ENCODE results near the gene SUMF1. TPM values are rescaled to one million over a fixed set of nuclear protein-coding genes. Genes with fewer than 3 reads are reported as not detected.

Gene SUMF1
- total RNA-seq, 4 donors from 2014 or later, result 17.9 to 71.3 (median 30.3) TPM

GRCh38 chr3:4407941-4408340, 59.1 kb downstream of the SUMF1 start:
- H3K4me1 ChIP-seq, result no peaks in the 10 kb centered on the region
- H3K27ac ChIP-seq, result no peak overlapping the region
- intact Hi-C loops (cut with DNase I; ENCODE audit: low total_unique reads), result no loop called here
- no peak for DNase-seq
- no peaks in the 10 kb centered on the region for H3K36me3 ChIP-seq
- H3K9me3 ChIP-seq, result no peaks in the 10 kb centered on the region
- TF ChIP-seq CTCF (IDR thresholded peaks at IDR 0.05), result no peak
- no peak for TF ChIP-seq POLR2A (IDR thresholded peaks at IDR 0.05)
- H3K4me3 ChIP-seq, result no peak overlapping the region
- no peaks in the 10 kb centered on the region for H3K27me3 ChIP-seq

GRCh38 chr3:4406746-4407568, 60.1 kb downstream of the SUMF1 start:
- no peak for DNase-seq
- intact Hi-C loops (cut with DNase I; ENCODE audit: low total_unique reads), result no loop called here
- TF ChIP-seq CTCF (IDR thresholded peaks at IDR 0.05) (no peak), POLR2A (IDR thresholded peaks at IDR 0.05) (no peak)
- Histone ChIP-seq H3K36me3 (no peaks in the 10 kb centered on the region), H3K9me3 (no peaks in the 10 kb centered on the region), H3K4me3 (no peak overlapping the region), H3K4me1 (no peaks in the 10 kb centered on the region), H3K27ac (no peak overlapping the region), H3K27me3 (no peaks in the 10 kb centered on the region)

- TF ChIP-seq CTCF (IDR thresholded peaks at IDR 0.05), result no peak
- TF ChIP-seq POLR2A (IDR thresholded peaks at IDR 0.05), result no peak
- Histone ChIP-seq H3K9me3 (no peaks in the 10 kb centered on the region), H3K4me1 (no peaks in the 10 kb centered on the region), H3K27ac (no peak overlapping the region), H3K36me3 (no peaks in the 10 kb centered on the region), H3K27me3 (no peaks in the 10 kb centered on the region), H3K4me3 (no peak overlapping the region)
- DNase-seq, result no peak
- intact Hi-C loops (cut with DNase I; ENCODE audit: low total_unique reads), result no loop called here
Measured at GRCh38 chr3:4404881-4405280, 62.2 kb downstream of the SUMF1 start.

GRCh38 chr3:4401441-4401840, 65.6 kb downstream of the SUMF1 start:
- H3K4me3 ChIP-seq, result no peak overlapping the region
- H3K27me3 ChIP-seq, result no peaks in the 10 kb centered on the region
- H3K9me3 ChIP-seq, result no peaks in the 10 kb centered on the region
- no peaks in the 10 kb centered on the region for H3K36me3 ChIP-seq
- no peaks in the 10 kb centered on the region for H3K4me1 ChIP-seq
- intact Hi-C loops (cut with DNase I; ENCODE audit: low total_unique reads), result no loop called here
- TF ChIP-seq POLR2A (IDR thresholded peaks at IDR 0.05) (no peak), CTCF (IDR thresholded peaks at IDR 0.05) (no peak)
- H3K27ac ChIP-seq, result no peak overlapping the region
- DNase-seq, result no peak

GRCh38 chr3:4399476-4399875, 67.6 kb downstream of the SUMF1 start:
- Histone ChIP-seq H3K27me3 (no peaks in the 10 kb centered on the region), H3K27ac (no peak overlapping the region), H3K9me3 (no peaks in the 10 kb centered on the region), H3K4me1 (no peaks in the 10 kb centered on the region), H3K36me3 (no peaks in the 10 kb centered on the region), H3K4me3 (no peak overlapping the region)
- no peak for TF ChIP-seq CTCF (IDR thresholded peaks at IDR 0.05)
- TF ChIP-seq POLR2A (IDR thresholded peaks at IDR 0.05), result no peak
- no peak for DNase-seq
- intact Hi-C loops (cut with DNase I; ENCODE audit: low total_unique reads), result no loop called here

Measured in uterus (tissue), 4 donors.